B cell (primary cell): ENCODE results near the gene MBP. TPM values are rescaled to one million over a fixed set of nuclear protein-coding genes. Genes with fewer than 3 reads are reported as not detected.
A peak's percentile ranks its signal among the peaks of the same experiment; 100 is the strongest.

Experiments used
- ATAC-seq: fragments of 200-7000 bp; cut with Tn5 transposase; one replicate; pipeline ENCODE4 v1.10.0; 2021; ENCODE audit warnings: low read depth, mild to moderate bottlenecking, moderate number of reproducible peaks, moderate library complexity
- CTCF ChIA-PET: fragments of 350-600 bp; sonication (Branson Sonifier 250); formaldehyde crosslinking; loops from one replicate; lab custom pipeline; 2021; ENCODE audit warnings: antibody characterized with exemption, inconsistent platforms; lab: Charles Lee
- POLR2A ChIA-PET: fragments of 350-600 bp; sonication (Branson Sonifier 250); formaldehyde crosslinking; loops from one replicate; lab custom pipeline; 2021; ENCODE audit warnings: antibody characterized with exemption; lab: Charles Lee
- DNase-seq: peaks from one replicate; pipeline ENCODE4 v3.0.0; 2013
- H2AFZ ChIP-seq: 2 replicates; pipeline ENCODE4 v1.6.1; 2012; ENCODE audit warnings: mild to moderate bottlenecking, low read depth, low read length; ENCODE audit not compliant: insufficient read depth, poor library complexity, severe bottlenecking
- H3K27ac ChIP-seq, 2 donors: 1 replicate in 1 of 2; 2 replicates in 1 of 2; pipeline ENCODE4 v1.5.1; 2012 to 2013; ENCODE audit warnings: low read length in 2 of 2, mild to moderate bottlenecking in 2 of 2, moderate library complexity in 1 of 2
- H3K27me3 ChIP-seq, 4 experiments: fragments of 200-600 bp in 1 of 4; sonication (generic) in 1 of 4; replicated peaks in 1 of 4; 1 replicate in 2 of 4; 2 replicates in 2 of 4; pipeline versions ENCODE4 v1.6.1 to v1.7.0; 2013 to 2016; ENCODE audit warnings: low read length in 3 of 4, mild to moderate bottlenecking in 2 of 4, mixed read lengths in 1 of 4, moderate library complexity in 1 of 4; ENCODE audit not compliant: insufficient read depth in 4 of 4, control insufficient read depth in 3 of 4; ENCODE audit errors: control extremely low read depth in 1 of 4
- H3K36me3 ChIP-seq, 2 experiments: replicated peaks in 1 of 2; 1 replicate in 1 of 2; 2 replicates in 1 of 2; pipeline versions ENCODE4 v1.6.1 to v1.7.1; 2013; ENCODE audit warnings: low read length in 1 of 2; ENCODE audit not compliant: insufficient read depth in 2 of 2, control insufficient read depth in 1 of 2; ENCODE audit errors: control extremely low read depth in 1 of 2, extremely low read depth in 1 of 2
- H3K4me1 ChIP-seq, 2 donors: fragments of 200-600 bp in 1 of 2; sonication (generic) in 1 of 2; 1 replicate in 1 of 2; 2 replicates in 1 of 2; pipeline versions ENCODE4 v1.5.1 to v1.6.1; 2013 to 2017; ENCODE audit warnings: low read length in 2 of 2; ENCODE audit not compliant: control insufficient read depth in 2 of 2, insufficient read depth in 2 of 2
- H3K4me2 ChIP-seq: replicated peaks from 2 replicates; pipeline ENCODE3; 2012; ENCODE audit warnings: mild to moderate bottlenecking, low read depth, low read length; ENCODE audit not compliant: poor library complexity, severe bottlenecking
- H3K4me3 ChIP-seq, 5 experiments: fragments of 200-600 bp in 1 of 5; sonication (generic) in 1 of 5; 1 replicate in 3 of 5; 2 replicates in 2 of 5; pipeline versions ENCODE4 v1.5.1 to v1.7.0; 2011 to 2016; ENCODE audit warnings: low read length in 4 of 5, mild to moderate bottlenecking in 4 of 5, low read depth in 2 of 5, control low read depth in 1 of 5, moderate library complexity in 1 of 5; ENCODE audit not compliant: insufficient read depth in 1 of 5; ENCODE audit errors: control extremely low read depth in 1 of 5, extremely low read depth in 1 of 5
- H3K79me2 ChIP-seq: fragments of 200-600 bp; sonication (generic); one replicate; pipeline ENCODE4 v1.6.0; 2016; ENCODE audit warnings: low read length; ENCODE audit not compliant: control insufficient read depth, insufficient read depth
- H3K9ac ChIP-seq: fragments of 200-600 bp; sonication (generic); 2 replicates; pipeline ENCODE4 v1.6.1; 2017; ENCODE audit warnings: mild to moderate bottlenecking, low read length, moderate library complexity
- H3K9me3 ChIP-seq, 3 donors: one replicate each; pipeline versions ENCODE4 v1.6.1 to v1.7.1; 2013; ENCODE audit warnings: low read length in 2 of 3; ENCODE audit not compliant: control insufficient read depth in 2 of 3, insufficient read depth in 1 of 3; ENCODE audit errors: control extremely low read depth in 1 of 3
- H4K20me1 ChIP-seq: 2 replicates; pipeline ENCODE4 v1.6.0; 2012; ENCODE audit warnings: mild to moderate bottlenecking, low read length; ENCODE audit not compliant: insufficient read depth, control insufficient read depth, poor library complexity, severe bottlenecking
- H3K27ac Mint-ChIP-seq: one replicate; pipeline ENCODE4 v1.8.0; 2021; ENCODE audit warnings: mixed read lengths
- H3K27me3 Mint-ChIP-seq: one replicate; pipeline ENCODE4 v1.8.0; 2021; ENCODE audit warnings: mixed read lengths
- H3K4me1 Mint-ChIP-seq: one replicate; pipeline ENCODE4 v1.8.0; 2021; ENCODE audit warnings: mixed read lengths
- H3K4me3 Mint-ChIP-seq: one replicate; pipeline ENCODE4 v1.8.0; 2021; ENCODE audit warnings: mixed read lengths
- H3K9me3 Mint-ChIP-seq: one replicate; pipeline ENCODE4 v1.8.0; 2022; ENCODE audit warnings: mixed read lengths; ENCODE audit not compliant: insufficient read depth
- EZH2 ChIP-seq: IDR thresholded peaks from 2 replicates; pipeline ENCODE4 v1.6.1; 2012; ENCODE audit warnings: borderline replicate concordance, low read depth, mild to moderate bottlenecking, moderate library complexity, low read length; ENCODE audit not compliant: insufficient read depth, poor library complexity, severe bottlenecking
- WGBS: methylation state at CpG from one replicate; pipeline ENCODE4 v1.1.5; 2013; ENCODE audit warnings: missing lambda C conversion rate; ENCODE audit not compliant: insufficient coverage; 5-methylcytosine and 5-hydroxymethylcytosine counted together
- intact Hi-C: fragments of 100-400 bp; cut with micrococcal nuclease; formaldehyde crosslinking; loops from one replicate; pipeline ENCODE4 v1.10.0; 2022
- polyA plus RNA-seq: library from polyadenylated mRNA; depleted of rRNA; stranded (reverse); fragments of >200 nt; gene quantifications from 2 replicates; pipeline ENCODE4 v1.2.3, GENCODE V29; 2012
- total RNA-seq, 2 donors: library from RNA; stranded (reverse); fragments of 120-200 nt in 1 of 2; gene quantifications; 1 replicate in 1 of 2; 2 replicates in 1 of 2; pipeline versions ENCODE4 v1.2.3 to v1.2.4, GENCODE V29; 2013 to 2022
- TF ChIP-seq, protein P1 (sequence below): fragments of 200-600 bp; IDR thresholded peaks from one replicate; pipeline ENCODE4 v1.8.0; 2022; ENCODE audit warnings: antibody characterized with exemption, mild to moderate bottlenecking

The MBP gene
- total and polyA plus RNA-seq, 2 donors (not counting 1 experiment from before 2014, with no cell fraction given) = 30.1 to 192 TPM

- Histone ChIP-seq H3K4me1 (peaks cover 12 to 16% of the 10 kb centered on the region in 2 donors), H3K79me2 (peaks cover 44% of the 10 kb centered on the region), H3K27me3 (no peaks in the 10 kb centered on the region), H3K36me3 (peaks cover 0 to 16% of the 10 kb centered on the region in 2 experiments), H4K20me1 (peaks cover 53% of the 10 kb centered on the region), H2AFZ (no peak overlapping the region), H3K27ac (no peak overlapping the region), H3K4me2 (no peak overlapping the region), H3K9ac (no peak overlapping the region), H3K9me3 (peaks cover 0 to 6% (median 0%) of the 10 kb centered on the region in 3 donors), H3K4me3 (no peak overlapping the region)
- TF ChIP-seq EZH2 = no peak
- TF ChIP-seq, protein P1, sequence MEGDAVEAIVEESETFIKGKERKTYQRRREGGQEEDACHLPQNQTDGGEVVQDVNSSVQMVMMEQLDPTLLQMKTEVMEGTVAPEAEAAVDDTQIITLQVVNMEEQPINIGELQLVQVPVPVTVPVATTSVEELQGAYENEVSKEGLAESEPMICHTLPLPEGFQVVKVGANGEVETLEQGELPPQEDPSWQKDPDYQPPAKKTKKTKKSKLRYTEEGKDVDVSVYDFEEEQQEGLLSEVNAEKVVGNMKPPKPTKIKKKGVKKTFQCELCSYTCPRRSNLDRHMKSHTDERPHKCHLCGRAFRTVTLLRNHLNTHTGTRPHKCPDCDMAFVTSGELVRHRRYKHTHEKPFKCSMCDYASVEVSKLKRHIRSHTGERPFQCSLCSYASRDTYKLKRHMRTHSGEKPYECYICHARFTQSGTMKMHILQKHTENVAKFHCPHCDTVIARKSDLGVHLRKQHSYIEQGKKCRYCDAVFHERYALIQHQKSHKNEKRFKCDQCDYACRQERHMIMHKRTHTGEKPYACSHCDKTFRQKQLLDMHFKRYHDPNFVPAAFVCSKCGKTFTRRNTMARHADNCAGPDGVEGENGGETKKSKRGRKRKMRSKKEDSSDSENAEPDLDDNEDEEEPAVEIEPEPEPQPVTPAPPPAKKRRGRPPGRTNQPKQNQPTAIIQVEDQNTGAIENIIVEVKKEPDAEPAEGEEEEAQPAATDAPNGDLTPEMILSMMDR = no peak
- H3K9me3 Mint-ChIP-seq = no peaks in the 10 kb centered on the region
- no peak overlapping the region for H3K27ac Mint-ChIP-seq
- CTCF ChIA-PET = no interaction called here
- no peak overlapping the region for H3K4me3 Mint-ChIP-seq
- H3K4me1 Mint-ChIP-seq = peaks cover 40% of the 10 kb centered on the region
- H3K27me3 Mint-ChIP-seq = no peaks in the 10 kb centered on the region
- WGBS = 88% methylated on average over 7 of the region's 13 CpGs
- intact Hi-C loops = no loop called here
- POLR2A ChIA-PET = no interaction called here
- no peak for DNase-seq
- ATAC-seq = no peak
Measured at GRCh38 chr18:77037567-77037966, 95.0 kb downstream of the MBP start.

GRCh38 chr18:77035380-77036187 lies 97.0 kb downstream of the MBP start:
- DNase-seq (no peak), ATAC-seq (no peak)
- no peaks in the 10 kb centered on the region for H3K27me3 ChIP-seq
- no peak overlapping the region for H3K9ac ChIP-seq
- no peak overlapping the region for H3K4me3 ChIP-seq
- H3K36me3 ChIP-seq = peaks cover 0 to 12% of the 10 kb centered on the region in 2 experiments
- peaks cover 63% of the 10 kb centered on the region for H4K20me1 ChIP-seq
- ChIA-PET CTCF (interaction anchor here (0.8 to 1.0 kb wide), 2 partner anchors 26 to 35 kb away, joined by 3 to 6 read pairs; no protein-coding TSS in a partner anchor), POLR2A (no interaction called here)
- no peak overlapping the region for H3K4me3 Mint-ChIP-seq
- no peak overlapping the region for H3K27ac ChIP-seq
- no peak for TF ChIP-seq EZH2
- TF ChIP-seq, protein P1 = no peak
- 89% methylated on average over 6 of the region's 12 CpGs for WGBS
- intact Hi-C loops = no loop called here
- no peak overlapping the region for H3K4me2 ChIP-seq
- H3K27me3 Mint-ChIP-seq = no peaks in the 10 kb centered on the region
- H3K27ac Mint-ChIP-seq = peak overlapping the region; percentile 61
- H3K4me1 Mint-ChIP-seq = peaks cover 55% of the 10 kb centered on the region
- no peak overlapping the region for H2AFZ ChIP-seq
- no peaks in the 10 kb centered on the region for H3K9me3 Mint-ChIP-seq
- no peaks in the 10 kb centered on the region for H3K9me3 ChIP-seq
- H3K79me2 ChIP-seq = peaks cover 57% of the 10 kb centered on the region
- H3K4me1 ChIP-seq = peaks cover 16 to 23% of the 10 kb centered on the region in 2 donors
